GM21390 (cell line): ENCODE data around the gene GPR68.
"Not testable (repeated sequence)": the region's sequence is repeated elsewhere in the genome, so short reads cannot be mapped to it uniquely, and the experiment has no call there.

Experiments
- ATAC-seq: cut with Tn5 transposase; IDR thresholded peaks from one replicate; pipeline ENCODE4 v1.9.1; 2021; ENCODE audit not compliant: unreplicated experiment

GPR68 gene

DNA sequence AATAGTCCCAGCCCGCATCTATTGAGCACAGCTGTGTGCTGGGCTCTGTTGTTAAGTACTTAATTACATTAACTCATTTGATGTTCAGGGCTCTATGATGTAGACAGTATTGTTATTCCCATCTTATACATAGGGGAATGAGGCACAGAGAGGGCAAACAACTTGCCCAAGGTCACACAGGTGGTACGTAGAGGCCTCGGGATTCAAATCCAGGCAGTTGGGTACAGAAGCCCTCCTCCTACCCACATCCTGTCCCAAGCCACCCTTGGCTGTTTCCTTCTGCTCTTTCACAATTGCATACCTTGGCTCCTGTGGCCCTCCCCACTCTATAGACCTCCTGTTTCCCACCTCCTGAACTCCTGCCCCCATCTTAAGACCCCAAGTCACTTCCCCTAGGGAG lies 10.0 kb upstream of the GPR68 start:
- ATAC-seq: no peak

DNA sequence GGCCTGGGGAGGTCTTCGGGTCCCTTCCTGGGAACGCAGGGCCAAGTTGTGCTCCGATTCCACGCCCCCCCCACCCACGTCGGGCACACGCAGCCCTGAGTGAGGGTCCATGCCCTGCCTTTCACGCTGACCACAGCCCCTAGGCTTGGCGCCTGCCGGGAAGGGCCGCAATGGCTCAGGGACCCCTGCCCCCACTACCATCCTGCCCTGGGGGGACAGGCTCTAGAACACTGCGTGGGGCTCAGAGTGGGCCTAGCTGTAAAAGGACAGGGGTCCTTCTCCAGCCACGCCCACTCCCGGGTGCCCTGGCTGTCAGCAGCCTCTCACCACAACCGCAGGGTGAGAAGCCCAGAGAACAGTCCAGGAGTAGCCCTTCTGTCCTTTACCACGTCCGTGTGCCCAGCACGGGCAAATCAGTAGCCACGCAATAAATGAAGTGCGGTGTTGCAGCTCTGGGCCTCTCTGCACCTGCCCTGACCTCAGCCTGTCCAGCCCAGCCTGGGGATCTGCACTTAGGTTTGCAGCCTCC lies 9.4 kb upstream of the GPR68 start:
- ATAC-seq: no peak

DNA sequence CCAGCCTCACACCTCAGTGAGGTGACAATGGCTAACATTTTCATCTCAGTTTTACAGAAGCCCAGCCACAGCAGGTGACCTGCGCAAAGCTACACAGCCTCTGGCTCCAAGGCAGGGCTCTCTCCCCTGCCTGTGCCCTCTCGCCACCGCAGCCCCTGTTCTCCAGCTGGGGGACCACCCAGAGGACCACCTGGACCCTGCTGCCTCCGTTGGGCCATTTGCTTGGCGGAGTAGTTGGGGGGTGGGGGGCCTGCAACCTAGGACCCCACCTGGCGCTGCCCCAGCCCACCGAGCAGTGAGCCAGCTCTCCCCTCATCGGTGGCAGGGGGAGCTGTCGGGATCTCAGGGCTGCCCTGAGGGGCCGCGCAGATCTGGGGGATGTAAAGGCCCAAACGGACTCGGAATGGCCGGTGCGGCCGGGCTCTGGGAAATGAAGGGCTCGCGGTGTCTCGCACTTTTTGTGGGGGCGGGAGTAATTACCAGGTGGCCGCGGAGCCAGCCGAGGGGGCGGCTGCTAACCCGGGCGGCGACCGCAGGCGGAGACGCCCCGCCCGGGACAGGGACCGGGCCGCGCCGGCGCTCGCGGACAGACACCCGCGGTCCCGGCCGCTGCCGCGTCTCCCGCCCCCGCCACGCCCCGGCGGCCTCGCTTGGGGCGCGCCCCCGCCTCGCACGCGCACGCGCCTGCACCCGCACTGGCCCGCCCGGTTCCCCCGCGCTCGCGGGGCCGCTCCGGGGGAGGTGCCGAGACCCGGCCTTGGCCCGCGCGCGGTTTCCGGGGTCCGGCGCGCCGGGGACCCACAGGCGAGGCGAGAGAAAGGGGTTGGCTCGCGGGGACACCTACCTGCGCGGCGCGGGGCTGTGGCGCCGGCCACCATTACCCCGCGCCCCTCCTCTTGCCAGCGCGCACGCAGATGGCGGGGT lies 8.6 kb upstream of the GPR68 start:
- peak; percentile 28 for ATAC-seq

DNA sequence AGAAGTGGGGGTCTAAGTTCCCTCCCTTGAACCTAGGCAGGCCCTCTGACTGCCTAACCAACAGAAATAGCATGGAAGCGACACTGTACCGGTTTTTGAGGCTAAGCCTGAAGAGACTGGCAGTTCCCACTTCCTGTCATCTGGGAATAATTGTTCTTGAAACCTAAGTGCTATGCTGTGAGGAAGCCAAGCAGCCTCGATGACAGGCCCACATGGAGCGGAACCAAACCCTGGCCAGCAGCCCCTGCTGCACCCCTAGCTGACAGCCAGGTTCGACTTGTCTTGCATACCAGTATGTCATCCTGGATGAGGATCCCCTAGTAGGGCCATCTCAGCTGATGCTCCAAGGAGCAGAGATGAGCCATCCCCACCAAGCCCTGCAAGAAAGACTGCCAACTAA lies 6.4 kb upstream of the GPR68 start:
- ATAC-seq: no peak

DNA sequence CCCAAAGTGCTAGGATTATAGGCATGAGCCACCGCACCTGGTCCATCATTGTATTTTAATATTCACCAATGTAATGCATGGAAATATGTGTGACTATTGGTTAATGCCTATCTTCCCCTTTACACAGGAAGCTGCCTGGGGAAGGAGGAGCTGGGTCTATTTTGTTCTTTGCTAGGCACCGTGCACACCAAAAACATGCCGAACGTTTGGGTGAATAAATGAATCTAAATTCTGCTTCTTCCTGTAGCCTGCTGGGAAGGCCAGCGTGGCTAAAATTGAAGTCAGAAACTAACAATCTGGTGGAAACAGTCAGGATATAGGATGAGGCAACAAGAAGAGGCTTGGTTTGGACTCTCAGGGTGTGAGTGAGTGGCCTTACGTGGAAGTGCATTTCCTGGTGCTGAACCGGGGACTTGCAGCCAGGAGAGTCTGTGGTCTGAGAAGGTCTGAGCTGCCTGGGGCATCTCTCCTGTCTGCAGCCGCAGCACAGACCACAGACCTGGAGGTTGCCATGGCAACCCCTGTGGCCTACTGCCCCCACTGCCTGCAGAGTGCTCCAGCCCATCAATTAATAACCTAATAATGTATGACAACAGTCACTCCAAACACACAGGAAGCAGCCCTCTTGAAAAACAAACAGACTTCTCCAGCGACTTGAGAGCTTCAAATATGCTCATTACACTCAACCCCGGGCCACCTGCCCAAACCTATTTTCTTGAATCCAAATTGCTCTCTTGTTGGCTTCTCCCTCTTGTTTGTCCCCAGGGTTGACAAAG lies 5.5 kb upstream of the GPR68 start:
- ATAC-seq: peak; percentile 85

DNA sequence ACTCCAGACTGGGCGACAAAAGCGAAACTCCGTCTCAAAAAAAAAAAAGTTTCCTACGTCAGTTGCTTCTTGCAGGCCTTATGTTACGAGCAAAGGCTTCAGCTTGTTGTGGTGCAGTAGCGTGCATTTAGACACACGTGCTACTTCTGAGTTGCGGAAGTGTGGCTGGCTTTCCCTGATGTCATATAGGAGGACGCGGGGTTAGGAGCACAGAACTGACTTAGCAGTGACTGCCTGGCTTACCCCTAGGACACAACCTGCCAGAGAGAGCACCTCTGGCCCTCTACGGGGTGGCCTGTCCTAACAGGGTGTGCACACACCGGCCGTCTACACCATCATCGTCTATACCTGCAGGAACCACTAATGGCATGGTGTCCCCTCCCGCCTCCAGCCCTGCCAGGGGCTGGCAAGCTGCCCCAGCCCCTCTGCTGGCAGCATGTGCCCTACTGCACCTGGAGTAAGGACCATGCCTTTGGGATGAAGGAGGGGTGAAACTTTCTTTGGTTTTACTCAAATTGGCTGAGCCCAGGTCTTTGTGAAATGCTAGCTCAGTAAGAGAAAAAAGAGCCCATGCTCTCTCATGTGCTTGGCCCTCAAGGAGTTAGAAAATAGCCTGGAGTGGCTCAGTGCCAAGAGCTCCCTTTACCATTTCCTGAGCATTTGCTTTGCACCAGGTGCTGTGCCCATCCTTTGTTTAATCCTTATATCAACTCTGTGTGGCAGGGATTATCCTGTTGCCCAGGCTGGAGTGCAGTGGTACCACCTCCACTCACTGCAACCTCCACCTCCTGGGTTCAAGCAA lies 1.7 kb upstream of the GPR68 start:
- no peak for ATAC-seq

DNA sequence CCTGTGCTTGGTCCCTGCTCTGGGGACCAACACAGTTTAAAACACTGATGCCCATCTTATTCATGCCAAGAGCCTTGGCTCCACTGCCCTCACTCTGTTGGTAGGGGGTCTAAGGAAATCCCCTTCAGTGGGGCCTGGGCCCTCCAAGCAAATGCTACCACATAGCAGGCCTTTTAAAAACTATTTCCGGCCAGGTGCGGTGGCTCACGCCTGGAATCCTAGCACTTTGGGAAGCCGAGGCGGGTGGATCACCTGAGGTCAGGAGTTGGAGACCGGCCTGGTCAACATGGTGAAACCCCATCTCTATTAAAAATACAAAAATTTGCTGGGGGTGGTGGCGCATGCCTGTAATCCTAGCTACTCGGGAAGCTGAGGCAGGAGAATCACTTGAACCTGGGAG lies 1.1 kb upstream of the GPR68 start:
- not testable (repeated sequence) for ATAC-seq

DNA sequence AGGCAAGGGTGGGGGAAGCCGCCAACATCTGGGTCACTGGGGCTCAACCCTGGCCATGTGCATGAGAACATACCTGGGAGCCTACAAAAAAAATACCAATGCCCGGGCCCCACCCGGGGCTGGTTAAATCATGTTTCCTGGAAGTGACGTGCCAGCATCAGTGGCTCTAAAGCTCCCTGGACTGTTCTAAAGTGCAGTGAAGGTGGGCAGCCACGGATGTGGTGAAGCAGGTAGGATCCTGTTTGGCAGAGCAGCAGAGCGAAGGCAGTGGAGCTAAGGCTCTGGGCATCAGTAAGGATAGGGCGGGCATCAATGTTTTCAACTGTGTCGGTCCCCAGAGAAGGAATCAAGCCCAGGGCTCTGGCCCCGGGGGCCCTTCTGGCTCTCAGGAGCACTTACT lies 525 bp upstream of the GPR68 start:
- no peak for ATAC-seq

DNA sequence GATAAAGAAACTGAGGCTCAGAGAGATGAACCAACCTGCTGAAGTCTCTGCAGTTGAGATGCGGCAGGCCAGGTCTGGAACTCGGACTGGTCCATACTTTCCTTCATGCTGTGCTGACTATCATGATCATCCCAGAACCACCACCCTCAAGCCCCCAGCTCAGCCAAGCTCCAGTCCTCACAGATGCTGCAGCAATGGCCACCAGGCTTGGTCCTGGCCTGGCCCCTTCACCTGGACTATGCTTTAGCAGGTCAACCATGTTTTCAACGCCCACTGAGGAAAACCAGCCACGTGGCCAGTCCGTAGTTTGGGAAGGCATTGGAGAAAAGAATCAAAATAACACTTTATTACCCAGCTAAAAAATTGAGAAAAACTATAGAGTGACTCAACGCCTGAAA lies 1.4 kb downstream of the GPR68 start:
- ATAC-seq: no peak

DNA sequence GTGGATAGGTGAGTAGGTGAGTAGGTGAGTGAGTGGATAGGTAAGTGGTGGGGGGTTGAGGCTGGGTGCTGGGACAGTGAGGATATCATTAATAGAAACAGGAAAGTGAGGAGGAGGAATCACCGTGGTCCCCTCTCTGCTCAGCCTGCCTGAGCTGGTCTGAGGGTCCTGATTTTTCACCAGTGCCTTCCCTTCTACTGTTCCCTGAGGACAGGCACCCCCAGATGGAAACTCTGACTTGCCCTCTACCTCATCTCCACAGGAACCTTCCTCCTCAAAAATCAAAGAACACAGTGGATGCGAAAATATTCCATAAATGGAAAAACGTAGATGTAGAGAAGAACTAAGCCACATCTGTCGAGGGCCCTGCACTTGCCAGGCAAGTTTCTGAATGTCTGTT lies 1.9 kb downstream of the GPR68 start:
- no peak for ATAC-seq

DNA sequence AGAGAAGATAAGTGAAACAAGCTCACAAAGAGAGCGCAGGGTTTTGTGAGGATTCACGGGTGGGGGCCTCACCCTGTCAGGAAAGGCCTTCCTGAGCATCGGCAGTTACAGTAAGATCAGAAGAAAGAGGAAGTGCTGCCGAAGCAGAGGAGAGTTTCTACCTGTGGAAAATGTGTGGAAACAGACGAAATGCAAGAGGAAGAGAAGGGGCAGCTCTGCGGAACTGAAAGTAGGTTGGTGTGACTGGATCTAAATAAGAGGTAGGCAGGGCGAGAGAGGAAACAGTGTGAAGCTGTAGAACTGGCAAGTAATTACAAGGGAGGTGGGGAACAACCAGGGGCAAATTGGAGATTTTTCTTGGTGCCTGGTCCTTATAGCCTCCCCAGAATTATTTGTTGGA lies 2.6 kb downstream of the GPR68 start:
- peak; percentile 67 for ATAC-seq

DNA sequence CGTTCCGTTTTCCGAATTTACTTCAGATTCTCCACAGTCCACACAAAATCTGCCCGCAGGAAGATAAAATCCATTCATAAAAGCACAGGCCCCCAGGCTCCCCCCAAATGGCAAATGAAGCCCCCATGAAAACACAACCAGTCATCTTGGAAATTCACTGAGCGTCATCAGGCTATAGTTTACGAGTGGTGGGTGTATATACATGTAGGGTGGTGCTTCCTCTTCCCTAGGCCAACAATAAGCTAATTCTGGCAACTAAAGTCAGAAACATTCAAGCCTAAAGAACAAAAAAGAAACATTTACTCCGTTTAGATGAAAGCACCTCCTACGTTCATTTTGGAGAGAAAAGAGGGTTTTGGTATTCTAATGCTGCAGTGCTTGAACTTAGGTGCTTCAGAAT lies 5.8 kb downstream of the GPR68 start:
- no peak for ATAC-seq

DNA sequence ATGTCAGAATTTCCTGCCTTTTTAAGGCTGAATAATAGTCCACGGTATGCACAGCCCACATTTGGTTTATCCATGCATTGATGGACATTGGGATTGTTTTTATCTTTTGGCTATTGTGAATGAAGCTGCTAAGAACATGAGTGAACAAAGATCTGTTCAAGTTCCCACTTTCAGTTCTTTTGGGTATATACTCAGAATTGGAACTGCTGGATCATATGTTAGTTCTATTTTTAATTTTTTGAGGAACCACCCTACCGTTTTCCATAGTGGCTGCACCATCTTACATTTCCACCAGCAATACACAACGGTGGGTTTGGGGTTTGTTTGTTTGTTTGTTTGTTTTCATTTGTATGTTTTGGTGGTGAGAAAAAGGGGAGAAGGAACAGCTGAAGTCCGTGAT lies 6.4 kb downstream of the GPR68 start:
- no peak for ATAC-seq

DNA sequence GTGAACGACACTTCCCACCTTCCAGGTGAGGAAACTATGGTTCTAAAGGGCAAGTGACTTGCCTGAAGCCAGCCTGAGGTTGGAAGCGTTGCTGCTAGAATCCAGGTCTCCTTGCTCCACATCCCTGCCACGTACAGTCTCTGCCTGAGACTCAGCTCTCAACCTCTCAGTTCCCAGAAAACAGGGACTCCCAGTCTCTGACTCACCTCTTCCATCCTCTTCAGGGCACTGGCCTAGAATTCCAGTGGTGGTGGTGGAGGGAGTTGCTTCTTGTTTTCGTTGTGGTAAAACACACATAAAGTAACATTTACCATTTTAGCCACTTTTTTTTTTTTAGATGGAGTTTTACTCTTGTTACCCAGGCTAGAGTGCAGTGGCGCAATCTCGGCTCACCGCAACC lies 7.3 kb downstream of the GPR68 start:
- no peak for ATAC-seq

DNA sequence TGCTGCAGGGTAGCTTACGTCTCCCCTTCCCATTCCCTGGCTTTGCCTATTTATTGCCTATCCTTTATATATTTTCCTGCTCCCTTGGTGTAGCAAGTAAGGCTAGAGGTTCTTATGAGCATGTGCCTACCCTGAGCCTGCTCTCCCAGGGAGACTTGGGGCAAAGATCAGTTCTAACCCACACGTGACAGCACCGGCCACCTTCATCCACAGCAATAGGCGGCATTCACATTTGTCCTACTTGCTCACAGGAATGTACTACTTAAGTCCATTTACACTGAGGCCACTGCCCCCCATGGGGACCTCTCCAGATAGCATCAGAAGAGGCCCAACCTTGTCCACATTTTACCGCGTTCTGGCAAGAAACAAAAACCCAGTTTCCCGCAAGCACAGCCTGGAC lies 8.7 kb downstream of the GPR68 start:
- no peak for ATAC-seq

DNA sequence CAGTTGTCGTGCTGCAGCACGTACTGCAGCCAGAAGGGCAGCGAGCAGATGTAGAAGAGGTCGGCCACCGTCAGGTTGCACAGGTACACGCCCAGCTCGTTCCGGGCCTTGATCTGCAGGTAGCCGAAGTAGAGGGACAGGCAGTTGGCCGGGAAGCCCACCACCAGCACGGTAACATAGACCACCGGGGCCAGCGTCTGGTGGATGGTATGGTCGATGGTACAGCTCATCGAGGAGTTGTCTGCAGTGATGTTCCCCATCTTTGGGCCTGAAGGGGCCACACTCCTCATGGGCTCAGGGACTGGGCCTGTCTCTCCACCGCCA lies 9.8 kb downstream of the GPR68 start:
- ATAC-seq: no peak

DNA sequence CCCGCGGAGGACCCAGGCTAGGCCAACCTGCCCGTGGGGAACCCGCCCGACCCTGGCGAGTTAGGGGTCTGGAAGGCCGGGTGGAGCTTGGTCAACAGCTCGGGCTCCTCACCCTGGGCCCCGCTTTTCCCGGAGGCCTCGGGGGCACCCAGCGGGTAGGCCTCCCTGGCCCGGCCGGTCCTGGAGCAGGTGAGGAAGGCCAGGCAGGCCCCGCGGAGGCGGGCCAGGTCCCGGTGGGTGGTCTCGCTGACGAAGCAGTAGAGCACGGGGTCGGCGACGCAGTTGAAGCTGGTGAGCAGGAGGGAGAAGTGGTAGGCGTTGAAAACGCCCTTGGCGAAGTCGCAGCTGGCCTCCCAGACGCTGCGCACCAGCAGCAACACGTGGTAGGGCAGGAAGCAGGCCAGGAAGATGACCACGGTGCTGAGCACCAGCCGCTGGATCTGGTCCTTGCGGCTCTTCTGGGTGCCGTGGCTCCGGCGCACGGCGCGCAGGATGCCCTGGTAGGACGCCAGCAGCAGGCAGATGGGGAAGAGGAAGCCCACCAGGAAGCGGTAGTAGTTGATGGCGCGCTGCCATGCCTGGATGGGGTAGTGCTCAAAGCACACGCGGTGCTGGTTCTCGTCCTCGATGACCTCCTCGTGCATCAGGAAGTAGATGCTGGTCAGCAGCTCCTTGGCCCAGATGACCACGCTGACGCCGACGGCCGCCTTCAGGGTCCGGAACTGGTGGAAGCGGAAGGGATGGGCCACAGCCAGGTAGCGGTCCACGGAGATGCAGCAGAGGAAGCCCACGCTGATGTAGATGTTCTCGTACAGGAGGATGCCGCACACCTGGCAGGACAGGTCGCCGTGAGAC lies 10.3 kb downstream of the GPR68 start:
- ATAC-seq: no peak

DNA sequence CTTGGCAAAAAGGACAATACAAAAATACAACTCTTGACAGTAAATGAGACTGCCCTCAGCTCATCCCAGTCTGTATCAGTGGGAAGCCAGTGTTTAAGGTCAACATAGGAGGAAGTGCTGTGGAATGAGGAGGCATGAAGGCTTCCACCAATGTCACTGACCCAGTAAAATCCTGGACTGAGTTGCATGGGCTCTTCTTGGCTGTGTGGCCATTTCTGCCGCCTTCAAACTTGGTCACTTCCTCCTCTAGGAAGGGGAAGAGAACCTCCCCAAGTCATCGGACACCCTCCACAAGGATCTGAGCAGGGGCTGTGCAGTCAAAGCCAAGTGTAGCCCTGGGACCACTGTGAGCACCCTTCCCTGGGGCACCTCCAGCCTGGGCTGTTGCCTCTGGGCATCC lies 11.9 kb downstream of the GPR68 start:
- no peak for ATAC-seq

DNA sequence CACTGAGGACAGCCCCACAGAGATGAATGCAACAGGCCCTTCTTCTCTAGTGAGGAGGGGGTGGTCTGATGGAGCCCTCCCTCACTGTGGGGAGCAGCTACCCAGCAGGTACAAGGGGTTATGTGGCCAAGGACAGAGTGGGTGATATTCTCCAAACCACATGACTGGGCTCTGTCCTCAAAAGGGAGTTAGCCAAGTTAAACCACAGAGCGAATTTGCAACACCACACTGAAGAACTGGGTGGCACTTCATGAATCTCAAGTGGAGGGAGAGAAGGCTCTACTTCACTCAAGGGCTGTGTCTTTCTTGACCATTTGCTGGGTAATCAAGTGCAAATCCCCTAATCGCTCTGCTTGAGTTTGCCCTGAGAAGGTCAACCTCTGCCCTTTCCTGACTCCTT lies 12.5 kb downstream of the GPR68 start:
- ATAC-seq: no peak

DNA sequence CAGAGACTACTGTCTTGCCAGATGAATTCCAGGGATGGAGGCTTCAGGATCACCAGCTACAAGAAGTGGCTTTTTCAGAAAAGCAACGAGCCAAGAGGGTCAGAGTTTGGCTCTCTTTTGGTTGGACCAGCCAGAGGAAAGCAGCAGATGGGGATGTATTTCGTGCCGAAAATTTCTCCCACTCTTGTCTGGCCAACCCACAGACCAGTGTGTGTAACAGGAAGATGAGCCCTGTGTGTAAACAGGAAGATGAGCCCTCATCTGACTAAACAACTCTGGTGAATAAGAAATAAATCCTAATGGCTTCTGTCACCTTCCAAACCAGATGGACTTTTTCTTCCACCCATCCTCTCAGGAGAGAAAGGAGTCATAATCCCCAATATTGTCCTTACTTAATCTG lies 13.1 kb downstream of the GPR68 start:
- ATAC-seq: no peak
